ENCODE data around the gene ATP6V1C2. TPM values are rescaled to one million over a fixed set of nuclear protein-coding genes. Genes with fewer than 3 reads are reported as not detected.
"Not testable (repeated sequence)": the region's sequence is repeated elsewhere in the genome, so short reads cannot be mapped to it uniquely, and the experiment has no call there.

The ATP6V1C2 gene
- total RNA-seq, 2 donors from 2014 or later, result not detected

- not testable (repeated sequence) for H3K9me3 ChIP-seq (ENCODE audit: control insufficient read depth, low read length, poor library complexity, severe bottlenecking); H3K27me3 Mint-ChIP-seq; DNase-seq; ATAC-seq; H3K27ac Mint-ChIP-seq; H3K36me3 Mint-ChIP-seq (ENCODE audit: low read depth); H3K4me3 Mint-ChIP-seq
- peaks cover 33% of the 10 kb centered on the region for H3K4me1 Mint-ChIP-seq
These were observed 84.6 kb downstream of the ATP6V1C2 start for GRCh38 chr2:10805990-10806389.

- Mint-ChIP-seq H3K4me1 (peaks cover 39% of the 10 kb centered on the region), H3K27me3 (no peaks in the 10 kb centered on the region), H3K36me3 (ENCODE audit: low read depth) (peaks cover 2% of the 10 kb centered on the region), H3K4me3 (no peak overlapping the region), H3K27ac (no peak overlapping the region)
- DNase-seq (no peak), ATAC-seq (no peak)
- H3K9me3 ChIP-seq (ENCODE audit: control insufficient read depth, low read length, poor library complexity, severe bottlenecking), result no peaks in the 10 kb centered on the region
These were observed 85.1 kb downstream of the ATP6V1C2 start for GRCh38 chr2:10806543-10806942.

- peak; percentile 38 for ATAC-seq
- peaks cover 37% of the 10 kb centered on the region for H3K4me1 Mint-ChIP-seq
These were observed 89.1 kb downstream of the ATP6V1C2 start for GRCh38 chr2:10810202-10811161.

GRCh38 chr2:10811517-10811916, 90.1 kb downstream of the ATP6V1C2 start:
- no peak for ATAC-seq
- no peaks in the 10 kb centered on the region for H3K36me3 Mint-ChIP-seq (ENCODE audit: low read depth)
- peak overlapping the region; percentile 90 for H3K27ac Mint-ChIP-seq
- H3K27me3 Mint-ChIP-seq, result peaks cover under 1% of the 10 kb centered on the region
- no peak for DNase-seq
- H3K4me1 Mint-ChIP-seq, result peaks cover 37% of the 10 kb centered on the region
- no peaks in the 10 kb centered on the region for H3K9me3 ChIP-seq (ENCODE audit: control insufficient read depth, low read length, poor library complexity, severe bottlenecking)
- peak overlapping the region; percentile 93 for H3K4me3 Mint-ChIP-seq

More at GRCh38 chr2:10810202-10811161, 89.1 kb downstream of the ATP6V1C2 start:
- DNase-seq, result no peak
- H3K9me3 ChIP-seq (ENCODE audit: control insufficient read depth, low read length, poor library complexity, severe bottlenecking), result no peaks in the 10 kb centered on the region
- Mint-ChIP-seq H3K36me3 (ENCODE audit: low read depth) (no peaks in the 10 kb centered on the region), H3K27ac (peak overlapping the region; percentile 90), H3K27me3 (no peaks in the 10 kb centered on the region), H3K4me3 (peak overlapping the region; percentile 93)

- no peaks in the 10 kb centered on the region for H3K36me3 Mint-ChIP-seq (ENCODE audit: low read depth)
- ATAC-seq, result peak; percentile 90
These were observed 91.1 kb downstream of the ATP6V1C2 start, which contains the start of gene PDIA6 for GRCh38 chr2:10812362-10813162. PDIA6 (minus strand) TSS chr2:10812785; CDS start chr2:10812696, 89 bp downstream.

GRCh38 chr2:10813163-10814138, 92.0 kb downstream of the ATP6V1C2 start:
- H3K36me3 Mint-ChIP-seq (ENCODE audit: low read depth); H3K9me3 ChIP-seq (ENCODE audit: control insufficient read depth, low read length, poor library complexity, severe bottlenecking); DNase-seq; ATAC-seq: not testable (repeated sequence)
- peak overlapping the region; percentile 84 for H3K4me3 Mint-ChIP-seq
- H3K27ac Mint-ChIP-seq, result peak overlapping the region; percentile 54
- peaks cover 25% of the 10 kb centered on the region for H3K4me1 Mint-ChIP-seq
- peaks cover 11% of the 10 kb centered on the region for H3K27me3 Mint-ChIP-seq

More at GRCh38 chr2:10812362-10813162, 91.1 kb downstream of the ATP6V1C2 start, which contains the start of gene PDIA6:
- Mint-ChIP-seq H3K4me3 (peak within 1 kb of the TSS; percentile 93), H3K4me1 (peaks cover 34% of the 10 kb centered on the region), H3K27ac (peak within 1 kb of the TSS; percentile 90), H3K27me3 (peaks cover 9% of the 10 kb centered on the region)
- no peaks in the 10 kb centered on the region for H3K9me3 ChIP-seq (ENCODE audit: control insufficient read depth, low read length, poor library complexity, severe bottlenecking)
- DNase-seq, result peak; percentile 90 to 92 (median 91)

- ATAC-seq (no peak), DNase-seq (no peak)
- Mint-ChIP-seq H3K36me3 (ENCODE audit: low read depth) (no peaks in the 10 kb centered on the region), H3K27me3 (peaks cover 15% of the 10 kb centered on the region), H3K4me3 (no peak overlapping the region), H3K4me1 (peaks cover 22% of the 10 kb centered on the region), H3K27ac (peak overlapping the region; percentile 54)
- H3K9me3 ChIP-seq (ENCODE audit: control insufficient read depth, low read length, poor library complexity, severe bottlenecking), result no peaks in the 10 kb centered on the region
These were observed 92.7 kb downstream of the ATP6V1C2 start for GRCh38 chr2:10814142-10814541.

GRCh38 chr2:10814571-10815331, 93.3 kb downstream of the ATP6V1C2 start:
- ATAC-seq (no peak), DNase-seq (no peak)
- Mint-ChIP-seq H3K27ac (peak overlapping the region; percentile 54), H3K36me3 (ENCODE audit: low read depth) (no peaks in the 10 kb centered on the region), H3K4me3 (no peak overlapping the region), H3K4me1 (peaks cover 20% of the 10 kb centered on the region), H3K27me3 (peaks cover 19% of the 10 kb centered on the region)
- no peaks in the 10 kb centered on the region for H3K9me3 ChIP-seq (ENCODE audit: control insufficient read depth, low read length, poor library complexity, severe bottlenecking)

GRCh38 chr2:10817413-10817812, 96.0 kb downstream of the ATP6V1C2 start:
- H3K4me3 Mint-ChIP-seq, result no peak overlapping the region
- H3K9me3 ChIP-seq (ENCODE audit: control insufficient read depth, low read length, poor library complexity, severe bottlenecking), result no peaks in the 10 kb centered on the region
- peaks cover 4% of the 10 kb centered on the region for H3K4me1 Mint-ChIP-seq
- H3K27me3 Mint-ChIP-seq, result peaks cover 36% of the 10 kb centered on the region
- ATAC-seq (no peak), DNase-seq (no peak)
- H3K27ac Mint-ChIP-seq, result peak overlapping the region; percentile 39
- H3K36me3 Mint-ChIP-seq (ENCODE audit: low read depth), result peaks cover 4% of the 10 kb centered on the region

GRCh38 chr2:10818305-10818704, 96.9 kb downstream of the ATP6V1C2 start:
- Mint-ChIP-seq H3K27me3 (peaks cover 40% of the 10 kb centered on the region), H3K27ac (peak overlapping the region; percentile 29)
- H3K4me3 Mint-ChIP-seq; H3K9me3 ChIP-seq (ENCODE audit: control insufficient read depth, low read length, poor library complexity, severe bottlenecking); H3K36me3 Mint-ChIP-seq (ENCODE audit: low read depth); H3K4me1 Mint-ChIP-seq; DNase-seq; ATAC-seq: not testable (repeated sequence)

- no peak for DNase-seq
- H3K4me3 Mint-ChIP-seq, result no peak overlapping the region
- H3K27me3 Mint-ChIP-seq, result peaks cover 43% of the 10 kb centered on the region
- no peak for ATAC-seq
- H3K9me3 ChIP-seq (ENCODE audit: control insufficient read depth, low read length, poor library complexity, severe bottlenecking), result no peaks in the 10 kb centered on the region
- H3K27ac Mint-ChIP-seq, result peak overlapping the region; percentile 29
- H3K36me3 Mint-ChIP-seq (ENCODE audit: low read depth), result peaks cover 4% of the 10 kb centered on the region
- H3K4me1 Mint-ChIP-seq, result peaks cover 4% of the 10 kb centered on the region
These were observed 97.6 kb downstream of the ATP6V1C2 start for GRCh38 chr2:10818984-10819383.

Data from T-helper 17 cell (primary cell).